GM12801 (cell line): ENCODE measurements around the gene LSAMP.

Experiments used
- TF ChIP-seq, protein P1 (sequence below): IDR thresholded peaks from one replicate; pipeline ENCODE4 v1.5.1; 2011; ENCODE audit warnings: control low read depth; ENCODE audit not compliant: insufficient read length; ENCODE audit errors: extremely low read depth

The LSAMP gene

DNA sequence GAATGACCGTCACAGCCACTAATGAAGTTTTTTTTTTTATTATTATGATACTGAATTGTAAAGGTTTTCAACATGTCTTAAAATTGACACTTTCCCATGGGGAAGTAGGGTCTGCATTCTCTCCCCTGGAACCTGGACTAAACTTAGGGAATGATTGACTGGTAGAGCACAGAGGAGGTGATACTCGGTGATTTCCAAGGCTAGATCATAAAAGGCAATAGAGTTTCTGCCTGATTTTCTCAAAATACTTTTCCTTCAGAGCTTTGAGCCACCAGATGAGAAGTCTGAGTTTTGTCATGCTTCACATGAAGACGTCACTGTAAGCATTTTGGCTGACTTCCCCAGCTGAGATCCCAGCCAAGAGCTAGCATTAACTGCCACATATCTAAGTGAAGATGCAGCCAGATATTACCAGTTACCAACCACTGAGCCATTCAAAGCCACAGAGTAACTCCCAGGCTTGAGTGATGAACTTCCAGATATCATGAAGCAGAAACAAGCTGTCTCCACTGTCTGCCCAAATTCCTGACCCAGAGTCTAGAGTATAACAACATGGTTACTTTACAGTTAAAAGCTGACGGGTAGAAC is 105.8 kb downstream of the LSAMP start:
- TF ChIP-seq, protein P1, sequence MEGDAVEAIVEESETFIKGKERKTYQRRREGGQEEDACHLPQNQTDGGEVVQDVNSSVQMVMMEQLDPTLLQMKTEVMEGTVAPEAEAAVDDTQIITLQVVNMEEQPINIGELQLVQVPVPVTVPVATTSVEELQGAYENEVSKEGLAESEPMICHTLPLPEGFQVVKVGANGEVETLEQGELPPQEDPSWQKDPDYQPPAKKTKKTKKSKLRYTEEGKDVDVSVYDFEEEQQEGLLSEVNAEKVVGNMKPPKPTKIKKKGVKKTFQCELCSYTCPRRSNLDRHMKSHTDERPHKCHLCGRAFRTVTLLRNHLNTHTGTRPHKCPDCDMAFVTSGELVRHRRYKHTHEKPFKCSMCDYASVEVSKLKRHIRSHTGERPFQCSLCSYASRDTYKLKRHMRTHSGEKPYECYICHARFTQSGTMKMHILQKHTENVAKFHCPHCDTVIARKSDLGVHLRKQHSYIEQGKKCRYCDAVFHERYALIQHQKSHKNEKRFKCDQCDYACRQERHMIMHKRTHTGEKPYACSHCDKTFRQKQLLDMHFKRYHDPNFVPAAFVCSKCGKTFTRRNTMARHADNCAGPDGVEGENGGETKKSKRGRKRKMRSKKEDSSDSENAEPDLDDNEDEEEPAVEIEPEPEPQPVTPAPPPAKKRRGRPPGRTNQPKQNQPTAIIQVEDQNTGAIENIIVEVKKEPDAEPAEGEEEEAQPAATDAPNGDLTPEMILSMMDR: no peak

DNA sequence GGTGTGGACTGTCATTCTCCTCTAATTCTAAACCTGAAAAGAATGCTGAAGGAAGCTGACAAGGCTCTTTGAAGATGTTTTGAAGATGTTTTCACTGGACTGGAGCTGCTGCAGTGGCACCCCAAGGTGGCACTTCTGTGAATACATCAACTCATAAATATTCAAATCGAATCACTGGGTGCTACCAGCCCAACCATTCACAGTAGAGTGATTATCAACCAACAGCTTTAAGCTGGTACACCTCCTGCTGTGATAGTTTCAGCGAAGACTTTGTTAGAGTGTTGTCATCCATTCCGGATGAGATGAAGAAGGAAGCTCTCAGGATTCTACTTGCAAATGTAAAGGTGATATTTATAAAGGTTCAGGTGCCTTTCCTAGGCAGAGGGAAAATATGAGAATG is 106.6 kb downstream of the LSAMP start:
- TF ChIP-seq, protein P1: no peak

- TF ChIP-seq, protein P1: no peak
These were observed 108.1 kb downstream of the LSAMP start for GRCh38 chr3:116337229-116337628.

- TF ChIP-seq, protein P1: no peak
These were observed 113.9 kb downstream of the LSAMP start for GRCh38 chr3:116331380-116331779.

GRCh38 chr3:116322750-116323375 is 122.4 kb downstream of the LSAMP start:
- TF ChIP-seq, protein P1: no peak

DNA sequence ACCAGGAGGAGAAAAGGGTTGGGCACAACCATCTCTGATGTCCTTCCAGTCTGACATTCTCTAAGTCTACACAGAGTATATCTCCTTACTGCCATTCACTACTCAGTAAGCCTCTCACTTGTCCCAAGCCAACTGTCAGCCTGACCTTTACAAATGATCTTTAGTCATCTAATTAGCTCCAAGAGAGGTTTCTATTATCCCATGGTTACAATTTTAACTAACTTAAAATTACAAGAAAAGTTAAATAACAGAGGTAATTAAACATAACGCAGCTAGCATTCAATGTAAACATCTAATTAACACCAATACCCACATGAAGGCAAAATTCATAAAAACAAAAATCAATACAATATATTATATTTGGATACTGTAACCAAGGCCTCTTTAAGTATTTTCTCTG is 126.9 kb downstream of the LSAMP start:
- TF ChIP-seq, protein P1: no peak

- TF ChIP-seq, protein P1: no peak
These were observed 128.5 kb downstream of the LSAMP start for GRCh38 chr3:116316771-116317170.
